ENCODE data around the gene ZBTB9.

Gene ZBTB9

DNA sequence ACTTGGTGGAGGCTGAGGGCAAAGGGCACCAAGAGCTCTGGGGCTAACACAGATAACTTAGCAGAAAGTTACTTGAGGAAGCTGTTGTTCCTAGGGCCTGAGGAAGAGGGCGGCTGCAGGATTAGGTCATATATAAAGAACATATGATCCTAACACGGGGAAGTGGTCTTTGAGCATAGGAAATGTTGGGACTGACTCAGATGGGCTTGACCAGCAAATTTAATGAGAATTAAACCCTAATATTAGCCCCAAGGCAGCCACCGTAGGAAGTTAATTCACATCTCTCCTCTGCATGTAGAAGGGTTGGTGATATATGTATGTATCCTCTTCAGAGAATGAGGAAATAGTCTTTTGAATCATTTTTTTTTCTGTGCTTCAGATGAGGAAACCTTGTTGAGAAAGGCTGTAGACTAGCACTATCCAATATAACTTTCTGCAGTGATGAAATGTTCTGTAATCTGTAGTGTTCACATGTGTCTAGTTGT, 9.2 kb upstream of the ZBTB9 start:
- TF ChIP-seq, protein P1, sequence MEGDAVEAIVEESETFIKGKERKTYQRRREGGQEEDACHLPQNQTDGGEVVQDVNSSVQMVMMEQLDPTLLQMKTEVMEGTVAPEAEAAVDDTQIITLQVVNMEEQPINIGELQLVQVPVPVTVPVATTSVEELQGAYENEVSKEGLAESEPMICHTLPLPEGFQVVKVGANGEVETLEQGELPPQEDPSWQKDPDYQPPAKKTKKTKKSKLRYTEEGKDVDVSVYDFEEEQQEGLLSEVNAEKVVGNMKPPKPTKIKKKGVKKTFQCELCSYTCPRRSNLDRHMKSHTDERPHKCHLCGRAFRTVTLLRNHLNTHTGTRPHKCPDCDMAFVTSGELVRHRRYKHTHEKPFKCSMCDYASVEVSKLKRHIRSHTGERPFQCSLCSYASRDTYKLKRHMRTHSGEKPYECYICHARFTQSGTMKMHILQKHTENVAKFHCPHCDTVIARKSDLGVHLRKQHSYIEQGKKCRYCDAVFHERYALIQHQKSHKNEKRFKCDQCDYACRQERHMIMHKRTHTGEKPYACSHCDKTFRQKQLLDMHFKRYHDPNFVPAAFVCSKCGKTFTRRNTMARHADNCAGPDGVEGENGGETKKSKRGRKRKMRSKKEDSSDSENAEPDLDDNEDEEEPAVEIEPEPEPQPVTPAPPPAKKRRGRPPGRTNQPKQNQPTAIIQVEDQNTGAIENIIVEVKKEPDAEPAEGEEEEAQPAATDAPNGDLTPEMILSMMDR (conservative IDR thresholded peaks at IDR 0.05): no peak
- TF ChIP-seq ZFX (IDR thresholded peaks at IDR 0.05): no peak
- H3K27ac ChIP-seq: no peak overlapping the region

DNA sequence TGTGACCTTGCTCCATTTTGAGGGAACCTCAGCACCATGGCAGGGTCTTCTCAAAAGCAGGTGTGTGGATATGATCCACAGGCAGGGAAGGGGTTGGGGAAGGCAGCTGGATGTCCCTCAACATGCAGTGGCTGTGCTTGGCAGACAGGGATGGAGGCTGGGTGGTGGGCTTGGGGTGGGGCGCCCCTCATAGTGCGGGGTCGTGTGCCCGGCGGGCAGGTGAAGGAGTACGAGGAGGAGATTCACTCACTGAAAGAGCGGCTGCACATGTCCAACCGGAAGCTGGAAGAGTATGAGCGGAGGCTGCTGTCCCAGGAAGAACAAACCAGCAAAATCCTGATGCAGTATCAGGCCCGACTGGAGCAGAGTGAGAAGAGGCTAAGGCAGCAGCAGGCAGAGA, 8.0 kb upstream of the ZBTB9 start:
- H3K27ac ChIP-seq: no peak overlapping the region

DNA sequence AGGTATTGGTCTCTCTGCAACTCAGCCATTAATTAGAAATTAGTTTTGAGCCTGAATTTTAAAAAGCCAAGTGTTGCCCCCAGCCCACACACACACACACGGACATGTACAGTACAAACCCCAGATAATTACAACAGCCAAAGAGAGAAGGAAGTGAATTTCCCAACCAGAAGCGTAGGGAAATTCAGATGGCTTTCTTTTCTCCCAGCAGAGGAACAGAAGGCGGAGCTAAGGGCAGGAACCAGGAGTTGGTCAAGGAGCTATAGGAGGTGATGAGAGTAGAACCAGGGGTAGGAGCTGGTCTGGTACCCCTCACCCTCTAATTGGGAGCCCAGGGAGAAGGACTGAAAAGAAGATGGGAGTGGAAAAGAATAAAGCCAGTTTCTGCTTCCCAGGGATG, 3.9 kb upstream of the ZBTB9 start:
- no peak for TF ChIP-seq ZFX (IDR thresholded peaks at IDR 0.05)
- TF ChIP-seq, protein P1 (conservative IDR thresholded peaks at IDR 0.05): no peak
- no peak overlapping the region for H3K27ac ChIP-seq

More for the DNA sequence above, 8.0 kb upstream of the ZBTB9 start:
- TF ChIP-seq ZFX (IDR thresholded peaks at IDR 0.05): no peak
- TF ChIP-seq, protein P1 (conservative IDR thresholded peaks at IDR 0.05): no peak

DNA sequence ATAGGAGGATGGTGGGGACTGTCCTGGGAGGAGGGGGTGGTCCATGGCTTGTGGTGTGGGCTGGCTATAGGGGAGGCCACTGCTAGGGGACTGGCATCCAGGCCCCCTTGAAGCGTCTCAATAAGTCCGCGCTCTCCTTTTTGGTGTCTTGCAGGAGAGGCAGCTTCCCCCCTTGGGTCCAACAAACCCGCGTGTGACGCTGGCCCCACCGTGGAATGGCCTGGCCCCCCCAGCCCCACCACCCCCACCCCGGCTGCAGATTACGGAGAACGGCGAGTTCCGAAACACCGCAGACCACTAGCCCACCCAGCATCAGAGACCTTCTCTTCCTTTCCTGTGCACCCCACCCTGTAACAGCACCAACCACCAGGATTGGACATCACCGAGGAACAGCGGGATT, 2.8 kb upstream of the ZBTB9 start:
- TF ChIP-seq, protein P1 (conservative IDR thresholded peaks at IDR 0.05): no peak
- no peak for TF ChIP-seq ZFX (IDR thresholded peaks at IDR 0.05)
- no peak overlapping the region for H3K27ac ChIP-seq

DNA sequence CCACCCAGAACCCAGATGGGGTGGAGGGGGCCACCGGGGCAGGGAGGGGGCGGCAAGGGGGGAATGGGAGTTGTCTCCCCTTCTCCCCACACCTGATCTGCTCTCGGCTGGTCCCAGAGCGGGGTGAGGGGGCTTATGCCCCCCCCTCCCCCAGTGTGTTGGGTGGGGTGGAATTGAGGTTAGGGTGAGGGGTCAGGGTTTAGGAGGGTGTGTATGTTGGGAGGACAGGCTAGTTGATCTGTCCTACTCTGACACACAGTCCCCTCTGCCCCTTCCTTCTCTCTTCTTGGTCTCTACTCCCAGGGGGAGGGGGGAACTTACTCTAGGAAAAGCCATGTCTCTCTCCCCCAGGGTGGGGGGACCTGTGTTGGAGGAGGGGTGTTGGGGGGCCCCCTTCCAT, 1.9 kb upstream of the ZBTB9 start:
- peak overlapping the region; percentile 87; the same call in 1 of the 2 replicates for H3K27ac ChIP-seq
- no peak for TF ChIP-seq ZFX (IDR thresholded peaks at IDR 0.05)
- TF ChIP-seq, protein P1 (conservative IDR thresholded peaks at IDR 0.05): no peak

DNA sequence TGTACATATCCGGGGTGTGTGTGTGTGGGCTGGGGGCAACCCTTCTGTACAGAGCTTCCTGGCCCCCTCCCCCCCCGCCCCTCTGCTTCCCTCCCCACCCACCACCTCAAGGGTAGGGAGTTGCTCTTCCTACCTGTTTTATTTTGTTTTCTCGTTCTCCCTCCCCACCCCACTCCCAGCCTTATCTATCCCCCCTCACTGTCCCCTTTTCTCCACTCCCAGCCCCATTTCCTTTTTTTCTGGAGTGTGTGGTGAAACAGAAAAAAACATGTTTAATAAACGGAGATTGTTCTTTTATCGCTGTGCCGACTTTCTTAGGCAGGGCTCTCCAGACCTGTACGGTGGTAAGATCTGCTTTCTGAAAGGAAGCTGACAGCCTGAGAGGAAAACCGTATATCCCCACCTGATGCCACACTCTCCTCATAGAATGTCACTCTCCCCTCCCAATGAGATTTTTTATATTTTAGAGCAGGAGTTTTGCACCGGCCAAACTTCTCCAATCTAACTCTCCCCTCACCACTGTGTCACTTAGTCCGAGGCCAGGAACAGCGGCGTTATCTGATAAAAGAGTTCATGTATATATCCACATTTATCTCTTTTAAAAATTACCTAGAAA, 875 bp upstream of the ZBTB9 start:
- peak overlapping the region; percentile 87 for H3K27ac ChIP-seq

DNA sequence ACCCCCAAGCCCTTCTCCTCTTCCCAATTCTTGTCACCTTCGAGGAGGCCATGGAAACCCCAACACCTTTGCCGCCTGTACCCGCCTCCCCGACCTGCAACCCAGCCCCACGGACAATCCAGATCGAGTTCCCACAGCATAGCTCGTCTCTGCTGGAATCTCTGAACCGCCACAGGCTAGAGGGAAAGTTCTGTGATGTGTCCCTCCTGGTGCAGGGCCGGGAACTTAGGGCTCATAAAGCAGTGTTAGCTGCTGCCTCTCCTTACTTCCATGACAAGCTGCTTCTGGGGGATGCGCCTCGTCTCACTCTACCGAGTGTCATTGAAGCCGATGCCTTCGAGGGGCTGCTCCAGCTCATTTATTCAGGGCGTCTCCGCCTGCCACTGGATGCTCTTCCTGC, 675 bp downstream of the ZBTB9 start:
- TF ChIP-seq ZFX (IDR thresholded peaks at IDR 0.05): no peak
- TF ChIP-seq, protein P1 (conservative IDR thresholded peaks at IDR 0.05): no peak
- peak overlapping the region; percentile 87 for H3K27ac ChIP-seq

More for the DNA sequence above, 875 bp upstream of the ZBTB9 start:
- TF ChIP-seq, protein P1 (conservative IDR thresholded peaks at IDR 0.05): no peak
- no peak for TF ChIP-seq ZFX (IDR thresholded peaks at IDR 0.05)
